Motor neuron (in vitro differentiated cells): ENCODE results near the gene TRAPPC6A. TPM values are rescaled to one million over a fixed set of nuclear protein-coding genes. Genes with fewer than 3 reads are reported as not detected.

Source experiments
- ATAC-seq, 8 experiments: fragments of 200-7000 bp; cut with Tn5 transposase; replicated peaks in 6 of 8; 2 replicates each; pipeline ENCODE4 v1.8.0; 2021; ENCODE audit warnings: mild to moderate bottlenecking in 8 of 8, moderate library complexity in 8 of 8
- H3K27ac ChIP-seq, 2 donors: fragments of 250-450 bp; sonication (Bioruptor Pico); 2 replicates each; pipeline ENCODE4 v1.9.0; 2021; ENCODE audit warnings: antibody characterized with exemption in 2 of 2, mild to moderate bottlenecking in 2 of 2, moderate library complexity in 1 of 2
- H3K4me1 ChIP-seq, 2 donors: fragments of 250-450 bp; sonication (Bioruptor Pico); replicated peaks in 1 of 2; 2 replicates each; pipeline ENCODE4 v1.6.1; 2021; ENCODE audit warnings: antibody characterized with exemption in 2 of 2, mild to moderate bottlenecking in 2 of 2, moderate library complexity in 1 of 2
- H3K4me3 ChIP-seq, 5 donors: fragments of 250-450 bp; sonication (Bioruptor Pico); 2 replicates each; pipeline ENCODE4 v1.9.0; 2021; ENCODE audit warnings: antibody characterized with exemption in 5 of 5, mild to moderate bottlenecking in 5 of 5, moderate library complexity in 4 of 5
- WGBS, 10 experiments: fragments of 450-650 bp; shearing (Covaris generic); methylation state at CpG; one replicate each; pipeline ENCODE4 v1.0.0; 2022; 5-methylcytosine and 5-hydroxymethylcytosine counted together
- in situ Hi-C, 9 experiments: fragments of 400-800 bp; cut with MboI; loops; one replicate each; pipeline ENCODE4 v1.15.0; 2021; ENCODE audit warnings: low sequenced_read_pairs in 9 of 9, low pct_unique_long_range_greater_than_20kb in 2 of 9; ENCODE audit not compliant: unreplicated experiment in 9 of 9
- total RNA-seq, 8 experiments: library from RNA; unstranded; fragments of 300-600 nt; gene quantifications; 2 replicates each; pipeline versions ENCODE4 v1.2.3 to v1.2.4, GENCODE V29; 2022

TRAPPC6A gene
- total RNA-seq, 8 experiments from 2014 or later, result 16.9 to 40.8 (median 29.1) TPM

GRCh38 chr19:45179072-45179891, 1.2 kb upstream of the TRAPPC6A start:
- in situ Hi-C loops, result no loop called here

GRCh38 chr19:45178262-45179071, 430 bp upstream of the TRAPPC6A start, which contains the start of gene BLOC1S3:
Gene BLOC1S3 (plus strand): TSS chr19:45178784. CDS start chr19:45179297, 513 bp downstream.
- 0 to 13% (median 0%) methylated on average over 2 to 30 of the region's 51 CpGs; no CpG with 5 or more reads in 4 of the 10 experiments for WGBS, 10 experiments
- in situ Hi-C loops, result no loop called here
- Histone ChIP-seq H3K4me3 (peak within 1 kb of the TSS; percentile 76 to 94 (median 86)), H3K27ac (peak within 1 kb of the TSS; percentile 78 to 93), H3K4me1 (peaks cover 8 to 13% of the 10 kb centered on the region in 2 donors)
- ATAC-seq, result peak; percentile 83 to 92 (median 90)

More at GRCh38 chr19:45179072-45179891, 1.2 kb upstream of the TRAPPC6A start:
- H3K4me1 ChIP-seq, result peaks cover 8 to 13% of the 10 kb centered on the region in 2 donors
- WGBS, 10 experiments, result 0 to 8% (median 2%) methylated on average over 5 to 22 of the region's 97 CpGs; no CpG with 5 or more reads in 7 of the 10 experiments
- H3K4me3 ChIP-seq, result peak overlapping the region; percentile 66 to 94 (median 74)
- ATAC-seq, result peak in 2 of 8 experiments; percentile 0 to 1
- peak overlapping the region; percentile 34 to 38 for H3K27ac ChIP-seq

- Histone ChIP-seq H3K27ac (no peak overlapping the region), H3K4me3 (no peak overlapping the region), H3K4me1 (peaks cover 8 to 13% of the 10 kb centered on the region in 2 donors)
- ATAC-seq, result no peak
- in situ Hi-C loops, result no loop called here
- WGBS, 10 experiments, result 0 to 100% (median 80%) methylated on average over 1 to 9 of the region's 10 CpGs
Measured at GRCh38 chr19:45175515-45176345, 2.3 kb downstream of the TRAPPC6A start.

GRCh38 chr19:45173816-45174215, 4.2 kb downstream of the TRAPPC6A start:
- no peak for ATAC-seq
- Histone ChIP-seq H3K4me1 (peaks cover 4 to 7% of the 10 kb centered on the region in 2 donors), H3K27ac (no peak overlapping the region), H3K4me3 (no peak overlapping the region)
- in situ Hi-C loops, result no loop called here
- WGBS, 10 experiments, result 50 to 95% (median 84%) methylated on average over 1 to 7 of the region's 12 CpGs; no CpG with 5 or more reads in 6 of the 10 experiments

- H3K4me1 ChIP-seq, result peaks cover 4 to 7% of the 10 kb centered on the region in 2 donors
- ATAC-seq, result no peak
- no peak overlapping the region for H3K27ac ChIP-seq
- 93 to 100% (median 100%) methylated on average over 1 to 3 of the region's 18 CpGs; no CpG with 5 or more reads in 7 of the 10 experiments for WGBS, 10 experiments
- no peak overlapping the region for H3K4me3 ChIP-seq
- in situ Hi-C loops, result no loop called here
Measured at GRCh38 chr19:45172611-45173208, 5.3 kb downstream of the TRAPPC6A start.

- Histone ChIP-seq H3K4me3 (no peak overlapping the region), H3K4me1 (peaks cover 1 to 4% of the 10 kb centered on the region in 2 donors), H3K27ac (no peak overlapping the region)
- in situ Hi-C loops, result no loop called here
- WGBS, 10 experiments, result 70% methylated on average over 2 of the region's 4 CpGs; no CpG with 5 or more reads in 9 of the 10 experiments
- ATAC-seq, result peak in 1 of 8 experiments; percentile 20
Measured at GRCh38 chr19:45172173-45172572, 5.9 kb downstream of the TRAPPC6A start.

- 25 to 100% (median 55%) methylated on average over 1 to 7 of the region's 7 CpGs; no CpG with 5 or more reads in 3 of the 10 experiments for WGBS, 10 experiments
- peak in 2 of 8 experiments; percentile 67 to 69 for ATAC-seq
- Histone ChIP-seq H3K4me1 (peaks cover 9 to 10% of the 10 kb centered on the region in 2 donors), H3K4me3 (no peak overlapping the region), H3K27ac (no peak overlapping the region)
- in situ Hi-C loops, result no loop called here
Measured at GRCh38 chr19:45171211-45171623, 6.8 kb downstream of the TRAPPC6A start.

GRCh38 chr19:45170146-45171106, 7.6 kb downstream of the TRAPPC6A start:
- Histone ChIP-seq H3K4me1 (peaks cover 11 to 12% of the 10 kb centered on the region in 2 donors), H3K4me3 (no peak overlapping the region), H3K27ac (no peak overlapping the region)
- 0 to 90% (median 79%) methylated on average over 1 to 15 of the region's 21 CpGs; no CpG with 5 or more reads in 4 of the 10 experiments for WGBS, 10 experiments
- in situ Hi-C loops, result no loop called here
- ATAC-seq, result peak in 3 of 8 experiments; percentile 55 to 76 (median 67)

GRCh38 chr19:45169602-45170001, 8.4 kb downstream of the TRAPPC6A start:
- Histone ChIP-seq H3K27ac (no peak overlapping the region), H3K4me3 (no peak overlapping the region), H3K4me1 (peaks cover 11 to 12% of the 10 kb centered on the region in 2 donors)
- in situ Hi-C loops, result no loop called here
- 43 to 100% (median 60%) methylated on average over 1 to 3 of the region's 10 CpGs; no CpG with 5 or more reads in 7 of the 10 experiments for WGBS, 10 experiments
- ATAC-seq, result no peak

- no peak for ATAC-seq
- H3K4me1 ChIP-seq, result peaks cover 11 to 12% of the 10 kb centered on the region in 2 donors
- WGBS, 10 experiments, result 0 to 60% (median 60%) methylated on average over 1 of the region's 16 CpGs; no CpG with 5 or more reads in 7 of the 10 experiments
- in situ Hi-C loops, result no loop called here
- H3K27ac ChIP-seq, result no peak overlapping the region
- H3K4me3 ChIP-seq, result no peak overlapping the region
Measured at GRCh38 chr19:45168767-45169351, 9.2 kb downstream of the TRAPPC6A start.
